Retinal pigment epithelial cell (primary cell): ENCODE results near the gene ODAPH.
"Not testable (repeated sequence)": the region's sequence is repeated elsewhere in the genome, so short reads cannot be mapped to it uniquely, and the experiment has no call there.

Experiments used
- DNase-seq: peaks from one replicate; pipeline ENCODE4 v3.0.0-alpha.2; 2010; ENCODE audit warnings: low read depth
- H3K4me3 ChIP-seq: 2 replicates; pipeline ENCODE4 v1.5.1; 2011; ENCODE audit warnings: mild to moderate bottlenecking, low read length, control low read depth, moderate library complexity
- CTCF ChIP-seq: conservative IDR thresholded peaks from 2 replicates; pipeline ENCODE4 v1.5.1; 2011; ENCODE audit warnings: low read depth, low read length, control low read depth, inconsistent platforms

ODAPH gene

DNA sequence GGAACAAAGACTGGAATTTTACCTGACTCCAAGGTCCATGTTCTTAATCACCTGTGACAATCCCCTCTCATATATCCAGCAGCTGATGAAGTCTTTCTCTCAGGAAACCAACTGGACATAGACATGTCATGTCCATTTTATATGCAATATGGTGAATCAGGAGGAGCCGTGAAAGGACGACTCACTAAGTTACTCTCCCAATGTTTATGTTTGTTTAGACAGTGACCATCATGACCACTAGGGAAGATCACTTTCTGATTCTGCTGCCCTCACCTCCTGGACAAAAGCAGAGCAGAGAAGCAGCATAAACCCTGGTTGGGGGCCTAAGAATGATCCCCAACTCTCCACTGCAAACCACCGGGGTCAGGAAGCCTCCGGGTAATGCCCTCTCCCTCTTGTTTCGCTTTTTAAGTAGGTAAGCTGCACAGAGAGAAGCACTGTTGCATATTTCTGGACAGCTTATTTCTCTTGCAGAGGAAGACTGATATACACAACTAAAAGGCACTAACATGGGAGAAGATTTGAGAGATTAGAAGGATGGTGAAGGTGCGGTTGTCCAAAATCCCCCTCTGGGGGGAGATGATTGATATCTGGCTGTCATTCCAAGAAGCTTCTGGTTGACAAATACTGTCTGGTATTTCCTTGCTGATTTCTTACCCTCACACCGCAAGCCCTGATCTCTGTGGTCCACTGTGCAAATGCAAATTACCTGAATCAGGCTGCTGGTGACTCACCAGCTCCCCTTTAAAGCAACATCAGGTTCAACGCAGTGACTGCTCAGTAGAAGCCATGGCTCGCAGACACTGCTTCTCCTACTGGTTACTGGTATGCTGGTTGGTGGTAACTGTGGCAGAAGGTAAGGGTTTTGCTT lies at the start of gene ODAPH:
TSS of gene ODAPH (plus strand) at position 773 of the 871 bp plus-strand sequence. CDS start at position 790, 17 bp downstream.
- no peak for DNase-seq
- no peak within 1 kb of the TSS for H3K4me3 ChIP-seq
- TF ChIP-seq CTCF, result no peak

GRCh38 chr4:75509592-75509991 lies 46.3 kb upstream of the ODAPH start:
- not testable (repeated sequence) for DNase-seq, H3K4me3 ChIP-seq

DNA sequence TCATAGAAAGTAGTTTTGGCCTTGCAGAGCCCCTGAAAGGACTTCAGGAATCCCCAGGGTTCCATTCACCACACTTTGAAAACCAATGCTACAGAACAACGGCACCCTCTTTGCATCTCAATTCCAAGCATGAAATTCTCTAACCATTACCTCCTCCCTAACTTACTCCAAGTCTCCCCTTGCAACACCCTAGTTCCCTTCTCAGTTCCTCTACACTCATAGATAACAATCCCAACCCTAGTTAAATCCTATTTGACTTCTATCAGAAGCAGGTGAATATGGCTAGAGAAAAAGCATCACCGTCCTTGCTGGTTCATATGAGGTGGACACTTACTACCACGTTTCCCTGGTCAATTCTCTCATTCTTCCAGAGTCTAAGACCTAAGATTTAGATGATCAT lies 44.0 kb upstream of the ODAPH start:
- no peak overlapping the region for H3K4me3 ChIP-seq
- DNase-seq, result no peak
- TF ChIP-seq CTCF, result no peak

GRCh38 chr4:75512386-75513211 lies 43.3 kb upstream of the ODAPH start:
- H3K4me3 ChIP-seq, result peak overlapping the region; percentile 88

DNA sequence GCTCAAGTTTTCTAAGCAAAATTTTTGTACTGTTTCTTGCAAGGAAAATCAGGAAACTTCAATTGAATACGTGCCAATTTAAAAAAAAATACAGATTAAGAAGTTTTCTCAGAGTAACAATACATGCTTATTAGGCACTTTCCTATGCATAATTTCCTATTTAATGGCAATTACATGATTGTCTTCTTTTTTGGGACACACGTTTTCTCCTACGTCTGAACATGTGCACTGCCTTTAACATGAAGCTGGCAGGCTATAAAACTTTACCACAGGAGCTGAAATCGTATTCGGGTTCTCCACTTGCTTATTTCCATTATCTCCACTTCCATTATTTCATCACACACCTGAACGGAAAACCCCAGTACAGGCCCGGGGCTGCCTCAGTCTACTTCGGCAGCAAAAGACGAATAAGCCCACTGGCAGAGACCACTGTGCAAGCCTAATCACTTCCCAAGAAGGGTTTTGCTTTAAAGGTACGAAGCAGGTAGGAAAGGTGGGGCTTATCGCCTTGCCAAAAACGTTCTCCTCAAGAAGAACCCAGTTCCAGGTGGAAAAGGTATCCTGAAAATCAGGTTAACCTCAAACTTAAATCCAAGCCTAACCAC lies 42.2 kb upstream of the ODAPH start:
- H3K4me3 ChIP-seq, result peak overlapping the region; percentile 88
- no peak for DNase-seq
- TF ChIP-seq CTCF, result no peak

More at GRCh38 chr4:75512386-75513211, 43.3 kb upstream of the ODAPH start:
- no peak for TF ChIP-seq CTCF
- DNase-seq, result no peak

DNA sequence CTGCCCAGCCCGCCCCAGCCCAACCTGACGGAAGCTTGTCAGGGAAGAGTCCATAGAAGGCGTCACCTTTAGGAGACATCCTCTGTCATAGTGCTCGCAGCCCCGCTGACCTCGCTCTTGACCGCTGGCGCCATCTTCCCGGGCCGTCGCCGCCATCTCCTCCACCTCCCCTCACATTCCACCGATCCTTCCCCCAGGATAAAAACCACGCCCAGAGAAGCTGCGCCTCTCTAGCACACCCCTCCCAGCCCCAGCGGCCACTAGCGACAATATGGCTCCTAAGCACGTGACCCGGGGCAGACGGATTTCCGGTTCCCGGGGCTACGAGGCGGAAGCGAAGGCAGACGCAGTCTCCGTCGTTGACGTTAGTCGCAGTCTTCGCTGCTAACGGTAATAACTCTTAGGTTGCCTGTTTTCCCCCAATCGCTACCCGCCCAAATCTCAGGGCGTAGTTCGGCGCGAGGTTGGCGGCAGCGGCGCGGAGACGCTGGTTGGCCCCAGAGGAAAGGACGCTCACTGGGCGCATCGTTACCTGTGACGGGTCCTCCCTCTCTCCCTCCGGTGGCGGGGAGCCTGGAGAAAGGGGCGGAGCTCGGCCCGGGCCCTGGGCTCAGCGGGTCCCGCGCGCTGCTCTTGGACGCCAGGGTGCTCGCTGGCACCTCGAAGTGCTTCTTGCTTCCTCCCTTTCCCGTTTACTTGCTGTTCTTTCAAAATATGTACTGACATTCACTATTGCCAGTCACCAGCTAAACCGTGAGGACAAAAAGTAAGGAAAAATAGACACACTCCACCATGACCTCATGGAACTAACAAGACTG lies 41.5 kb upstream of the ODAPH start, which contains the start of the genes RCHY1 and THAP6:
TSS of gene RCHY1 (minus strand) at position 273 of the 818 bp plus-strand sequence. CDS start at position 156, 117 bp downstream.
TSS of gene THAP6 (plus strand) at position 343 of the 818 bp plus-strand sequence. CDS start 980 bp downstream, outside the sequence.
- peak; percentile 89 for DNase-seq
- no peak for TF ChIP-seq CTCF
- peak within 1 kb of the TSS; percentile 88 for H3K4me3 ChIP-seq
